GM12801 (cell line): Measurements from ENCODE around the gene BORCS8.

Experiments
- CTCF ChIP-seq: IDR thresholded peaks from one replicate; pipeline ENCODE4 v1.5.1; 2011; ENCODE audit warnings: control low read depth; ENCODE audit not compliant: insufficient read length; ENCODE audit errors: extremely low read depth

The BORCS8 gene

GRCh38 chr19:19230999-19231398 is 39.0 kb upstream of the BORCS8 start:
- TF ChIP-seq CTCF = no peak

GRCh38 chr19:19229701-19230100 is 37.7 kb upstream of the BORCS8 start:
- no peak for TF ChIP-seq CTCF

- TF ChIP-seq CTCF = no peak
Observed at GRCh38 chr19:19227217-19227616, 35.3 kb upstream of the BORCS8 start.

GRCh38 chr19:19226663-19227062 is 34.7 kb upstream of the BORCS8 start:
- TF ChIP-seq CTCF = no peak

- TF ChIP-seq CTCF = no peak
Observed at GRCh38 chr19:19226204-19226603, 34.3 kb upstream of the BORCS8 start.

GRCh38 chr19:19224852-19225494 is 33.0 kb upstream of the BORCS8 start:
- TF ChIP-seq CTCF = no peak

GRCh38 chr19:19224150-19224851 is 32.3 kb upstream of the BORCS8 start:
- TF ChIP-seq CTCF = no peak
